Loucy (cell line): ENCODE measurements around the gene SMG7.

Source experiments
- H2AFZ ChIP-seq: fragments of 200-600 bp; sonication (generic); 2 replicates; pipeline ENCODE4 v1.6.0; 2016; ENCODE audit warnings: antibody characterized with exemption, mild to moderate bottlenecking, low read length, moderate library complexity
- H3F3A ChIP-seq: fragments of 200-600 bp; 2 replicates; pipeline ENCODE4 v1.6.0; 2016; ENCODE audit warnings: antibody characterized with exemption, low read depth, mild to moderate bottlenecking
- H3K27me3 ChIP-seq: fragments of 200-600 bp; sonication (generic); 2 replicates; pipeline ENCODE4 v1.6.1; 2014; ENCODE audit warnings: low read length, mild to moderate bottlenecking; ENCODE audit not compliant: insufficient read depth, poor library complexity, severe bottlenecking
- H3K36me3 ChIP-seq: fragments of 200-600 bp; sonication (generic); 2 replicates; pipeline ENCODE4 v1.6.1; 2016; ENCODE audit warnings: low read length; ENCODE audit not compliant: insufficient read depth
- H3K4me1 ChIP-seq: fragments of 200-600 bp; sonication (generic); 2 replicates; pipeline ENCODE4 v1.5.1; 2014; ENCODE audit warnings: low read length, mild to moderate bottlenecking; ENCODE audit not compliant: insufficient read depth, poor library complexity, severe bottlenecking
- H3K4me2 ChIP-seq: fragments of 200-600 bp; sonication (generic); 2 replicates; pipeline ENCODE4 v1.6.0; 2014; ENCODE audit warnings: antibody characterized with exemption, low read length, low read depth, mild to moderate bottlenecking; ENCODE audit not compliant: poor library complexity, severe bottlenecking
- H3K4me3 ChIP-seq: fragments of 200-600 bp; sonication (generic); 2 replicates; pipeline ENCODE4 v1.5.1; 2014; ENCODE audit warnings: low read length, mild to moderate bottlenecking, mixed read lengths; ENCODE audit not compliant: poor library complexity, severe bottlenecking
- H3K79me2 ChIP-seq: fragments of 200-600 bp; sonication (generic); 2 replicates; pipeline ENCODE4 v1.6.1; 2014; ENCODE audit warnings: low read length; ENCODE audit not compliant: insufficient read depth
- H3K9ac ChIP-seq: fragments of 200-600 bp; sonication (generic); 2 replicates; pipeline ENCODE4 v1.6.0; 2014; ENCODE audit warnings: mild to moderate bottlenecking, low read depth, low read length, moderate library complexity; ENCODE audit not compliant: poor library complexity, severe bottlenecking
- H3K9me2 ChIP-seq: fragments of 200-600 bp; sonication (generic); replicated peaks from 2 replicates; pipeline ENCODE4 v1.6.1; 2016; ENCODE audit warnings: low read depth, low read length, mixed read lengths
- H3K9me3 ChIP-seq: fragments of 200-600 bp; sonication (generic); 2 replicates; pipeline ENCODE4 v1.6.1; 2014; ENCODE audit warnings: mild to moderate bottlenecking, antibody characterized with exemption, low read length, low read depth; ENCODE audit not compliant: insufficient read depth
- H4K20me1 ChIP-seq: fragments of 200-600 bp; sonication (generic); 2 replicates; pipeline ENCODE4 v1.6.0; 2014; ENCODE audit warnings: antibody characterized with exemption, low read length, mild to moderate bottlenecking; ENCODE audit not compliant: insufficient read depth, poor library complexity, severe bottlenecking
- CTCF ChIP-seq: fragments of 200-600 bp; sonication (generic); conservative IDR thresholded peaks from 2 replicates; pipeline ENCODE4 v1.5.1; 2014; ENCODE audit warnings: mild to moderate bottlenecking, antibody characterized with exemption, low read length
- EZH2phosphoT487 ChIP-seq: fragments of 200-600 bp; IDR thresholded peaks from 2 replicates; pipeline ENCODE4 v1.6.1; 2018; ENCODE audit warnings: antibody characterized with exemption, mild to moderate bottlenecking, moderate library complexity, borderline replicate concordance

SMG7 gene

GRCh38 chr1:183575606-183576005 is 103.3 kb downstream of the SMG7 start:
- no peaks in the 10 kb centered on the region for H3K36me3 ChIP-seq
- H3K27me3 ChIP-seq, result no peaks in the 10 kb centered on the region
- no peaks in the 10 kb centered on the region for H4K20me1 ChIP-seq
- H2AFZ ChIP-seq, result no peak overlapping the region
- H3K9me3 ChIP-seq, result no peaks in the 10 kb centered on the region
- H3K4me3 ChIP-seq, result no peak overlapping the region
- TF ChIP-seq EZH2phosphoT487 (no peak), CTCF (no peak)
- no peak overlapping the region for H3K4me2 ChIP-seq
- no peaks in the 10 kb centered on the region for H3F3A ChIP-seq
- no peaks in the 10 kb centered on the region for H3K9me2 ChIP-seq
- H3K4me1 ChIP-seq, result peaks cover 23% of the 10 kb centered on the region
- no peak overlapping the region for H3K9ac ChIP-seq
- no peaks in the 10 kb centered on the region for H3K79me2 ChIP-seq

- Histone ChIP-seq H3K79me2 (no peaks in the 10 kb centered on the region), H3K9ac (no peak overlapping the region), H4K20me1 (no peaks in the 10 kb centered on the region), H3K9me3 (no peaks in the 10 kb centered on the region), H3K27me3 (no peaks in the 10 kb centered on the region), H3K4me1 (peaks cover 28% of the 10 kb centered on the region), H3K9me2 (no peaks in the 10 kb centered on the region), H3K36me3 (no peaks in the 10 kb centered on the region), H2AFZ (no peak overlapping the region), H3K4me2 (no peak overlapping the region), H3K4me3 (no peak overlapping the region), H3F3A (no peaks in the 10 kb centered on the region)
- TF ChIP-seq CTCF, result no peak
- no peak for TF ChIP-seq EZH2phosphoT487
These were observed 104.2 kb downstream of the SMG7 start for GRCh38 chr1:183576537-183576936.

- Histone ChIP-seq H3K79me2 (no peaks in the 10 kb centered on the region), H3K9ac (no peak overlapping the region), H3K9me2 (no peaks in the 10 kb centered on the region), H2AFZ (no peak overlapping the region), H3K27me3 (no peaks in the 10 kb centered on the region), H3K4me1 (peaks cover 28% of the 10 kb centered on the region), H3K9me3 (no peaks in the 10 kb centered on the region), H3F3A (no peaks in the 10 kb centered on the region), H3K4me2 (no peak overlapping the region), H4K20me1 (no peaks in the 10 kb centered on the region), H3K36me3 (no peaks in the 10 kb centered on the region), H3K4me3 (no peak overlapping the region)
- TF ChIP-seq EZH2phosphoT487 (no peak), CTCF (no peak)
These were observed 105.7 kb downstream of the SMG7 start for GRCh38 chr1:183577897-183578465.
